Measurements from ENCODE around the gene TST. TPM values are rescaled to one million over a fixed set of nuclear protein-coding genes. Genes with fewer than 3 reads are reported as not detected.

Gene TST
- total RNA-seq, 6 experiments from 2014 or later: 18.6 to 32.8 (median 21.7) TPM

DNA sequence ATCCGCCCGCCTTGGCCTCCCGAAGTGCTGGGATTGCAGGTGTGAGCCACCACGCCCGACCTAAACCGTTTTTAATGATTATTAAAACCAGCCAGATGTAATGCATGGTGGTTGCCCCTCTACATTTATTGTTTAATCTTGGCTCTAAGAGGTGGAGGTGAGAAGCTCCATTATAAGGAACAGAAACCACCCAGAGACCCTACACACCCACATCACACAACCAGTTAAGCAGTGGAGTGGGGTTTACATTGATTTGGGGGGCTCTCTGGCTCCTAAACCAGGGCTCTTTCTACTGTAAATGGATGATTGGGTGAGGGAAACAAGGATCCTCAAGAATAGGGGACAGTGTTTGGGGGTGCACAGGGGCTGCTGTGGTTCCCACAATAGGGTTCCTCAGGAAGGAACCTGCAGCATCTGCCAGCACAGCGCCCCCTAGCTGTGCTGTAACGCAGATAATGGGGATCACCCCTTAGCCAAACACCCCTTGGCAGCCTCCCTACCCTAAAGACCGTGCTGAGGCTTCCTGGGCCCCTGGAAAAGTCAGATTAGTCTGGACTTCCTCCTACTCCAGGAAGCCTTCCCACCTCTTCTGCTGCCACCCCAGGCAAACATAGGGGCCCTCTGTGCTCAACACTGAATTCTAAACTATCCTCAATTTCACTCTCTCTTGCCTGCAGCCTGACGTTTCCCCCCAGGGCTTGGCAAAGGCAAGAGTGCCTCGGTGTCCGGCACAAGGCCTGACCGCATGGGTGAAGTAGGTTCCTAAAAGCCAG, 2.6 kb upstream of the TST start:
- no peaks in the 10 kb centered on the region for H3K9me3 Mint-ChIP-seq
- peaks cover 11% of the 10 kb centered on the region for H3K4me1 Mint-ChIP-seq (ENCODE audit: low read depth)
- peaks cover 10% of the 10 kb centered on the region; the same call in 1 of the 2 replicates for H3K36me3 Mint-ChIP-seq (ENCODE audit: low read depth)
- H3K27ac Mint-ChIP-seq: no peak overlapping the region; the same call in 1 of the 2 replicates
- TF ChIP-seq, protein P1, sequence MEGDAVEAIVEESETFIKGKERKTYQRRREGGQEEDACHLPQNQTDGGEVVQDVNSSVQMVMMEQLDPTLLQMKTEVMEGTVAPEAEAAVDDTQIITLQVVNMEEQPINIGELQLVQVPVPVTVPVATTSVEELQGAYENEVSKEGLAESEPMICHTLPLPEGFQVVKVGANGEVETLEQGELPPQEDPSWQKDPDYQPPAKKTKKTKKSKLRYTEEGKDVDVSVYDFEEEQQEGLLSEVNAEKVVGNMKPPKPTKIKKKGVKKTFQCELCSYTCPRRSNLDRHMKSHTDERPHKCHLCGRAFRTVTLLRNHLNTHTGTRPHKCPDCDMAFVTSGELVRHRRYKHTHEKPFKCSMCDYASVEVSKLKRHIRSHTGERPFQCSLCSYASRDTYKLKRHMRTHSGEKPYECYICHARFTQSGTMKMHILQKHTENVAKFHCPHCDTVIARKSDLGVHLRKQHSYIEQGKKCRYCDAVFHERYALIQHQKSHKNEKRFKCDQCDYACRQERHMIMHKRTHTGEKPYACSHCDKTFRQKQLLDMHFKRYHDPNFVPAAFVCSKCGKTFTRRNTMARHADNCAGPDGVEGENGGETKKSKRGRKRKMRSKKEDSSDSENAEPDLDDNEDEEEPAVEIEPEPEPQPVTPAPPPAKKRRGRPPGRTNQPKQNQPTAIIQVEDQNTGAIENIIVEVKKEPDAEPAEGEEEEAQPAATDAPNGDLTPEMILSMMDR (IDR thresholded peaks at IDR 0.05): peak; percentile 93
- H3K27me3 Mint-ChIP-seq (ENCODE audit: insufficient read depth): peaks cover 3% of the 10 kb centered on the region; the same call in 1 of the 2 replicates
- DNase-seq: peak; percentile 13
- 0 out of 2 replicates have a peak overlapping the region, but pooled peaks have one; percentile 17 for H3K4me3 Mint-ChIP-seq

DNA sequence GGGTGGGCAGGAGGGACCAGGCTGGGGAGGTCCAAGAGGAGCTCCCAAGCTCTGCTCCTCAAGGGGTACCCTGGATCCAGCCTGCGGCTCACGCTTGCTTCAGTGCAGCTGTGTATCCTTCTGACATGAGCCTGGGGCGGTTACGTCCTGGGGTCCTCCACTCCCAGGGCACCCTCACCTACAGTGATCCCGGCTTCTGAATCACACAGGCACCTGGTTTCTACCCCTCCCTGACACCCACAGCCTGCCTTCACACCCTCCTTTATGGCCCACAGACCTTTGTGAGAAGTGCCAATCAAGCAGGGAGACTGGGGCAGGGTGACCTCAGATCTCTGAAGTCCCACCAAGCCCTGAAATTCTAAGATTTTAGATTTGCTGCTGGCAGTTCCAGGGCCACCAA, 1.8 kb upstream of the TST start:
- Mint-ChIP-seq H3K4me3 (no peak overlapping the region; the same call in 1 of the 2 replicates), H3K36me3 (ENCODE audit: low read depth) (peaks cover 10% of the 10 kb centered on the region; the same call in 1 of the 2 replicates), H3K27me3 (ENCODE audit: insufficient read depth) (peaks cover 3% of the 10 kb centered on the region; the same call in 1 of the 2 replicates), H3K9me3 (no peaks in the 10 kb centered on the region), H3K4me1 (ENCODE audit: low read depth) (peaks cover 11% of the 10 kb centered on the region), H3K27ac (no peak overlapping the region)
- no peak for DNase-seq
- TF ChIP-seq, protein P1 (IDR thresholded peaks at IDR 0.05): no peak

DNA sequence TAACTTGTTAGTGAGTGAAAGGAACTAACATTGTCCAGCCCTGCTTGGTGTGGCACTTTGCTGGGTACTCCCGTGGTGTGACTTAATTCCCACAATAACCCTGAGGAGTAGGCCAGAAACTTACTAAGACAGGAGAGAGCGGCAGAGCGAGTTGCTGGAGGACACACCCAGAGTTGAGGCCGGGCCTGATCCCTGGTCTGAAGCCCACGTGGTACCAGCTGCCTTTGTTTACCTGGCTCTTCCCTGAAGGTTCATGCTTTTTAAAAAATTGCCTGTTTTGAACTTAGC, 889 bp upstream of the TST start:
- TF ChIP-seq, protein P1 (IDR thresholded peaks at IDR 0.05): no peak
- peak; percentile 24 for DNase-seq
- Mint-ChIP-seq H3K27ac (peak overlapping the region; percentile 79), H3K9me3 (no peaks in the 10 kb centered on the region), H3K27me3 (ENCODE audit: insufficient read depth) (peaks cover 3% of the 10 kb centered on the region; the same call in 1 of the 2 replicates), H3K36me3 (ENCODE audit: low read depth) (peaks cover 4% of the 10 kb centered on the region; the same call in 1 of the 2 replicates), H3K4me1 (ENCODE audit: low read depth) (peaks cover 11% of the 10 kb centered on the region), H3K4me3 (peak overlapping the region; percentile 93)

DNA sequence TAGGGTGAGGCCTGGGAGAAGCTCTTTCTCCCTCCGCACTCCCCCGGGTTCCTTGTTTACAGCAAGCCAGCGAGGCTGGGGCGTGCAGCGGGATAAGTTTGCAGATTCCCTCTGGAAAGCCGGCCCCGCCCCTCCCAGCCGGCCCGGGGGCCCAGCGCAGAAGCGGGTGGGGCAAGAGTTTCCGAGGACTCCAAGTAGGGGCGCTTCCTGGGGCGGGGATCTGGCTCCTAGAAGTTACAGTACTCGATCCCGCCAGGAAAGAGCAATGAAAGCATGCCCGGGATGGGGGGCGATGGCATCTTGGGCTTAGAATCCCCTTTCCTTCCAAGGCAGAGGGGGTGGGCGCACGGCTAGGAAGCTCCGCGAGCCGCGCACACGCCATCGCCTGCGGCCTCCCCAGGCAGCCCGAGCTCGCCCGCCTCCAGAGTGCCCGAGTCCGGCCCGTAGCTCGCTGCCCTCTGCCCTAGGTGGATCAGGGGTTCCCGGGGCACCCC, 385 bp downstream of the TST start:
- Mint-ChIP-seq H3K9me3 (no peaks in the 10 kb centered on the region), H3K4me1 (ENCODE audit: low read depth) (peaks cover 11% of the 10 kb centered on the region), H3K36me3 (ENCODE audit: low read depth) (no peaks in the 10 kb centered on the region), H3K27me3 (ENCODE audit: insufficient read depth) (no peaks in the 10 kb centered on the region; the same call in 1 of the 2 replicates), H3K27ac (peak overlapping the region; percentile 42; the same call in 1 of the 2 replicates), H3K4me3 (peak overlapping the region; percentile 90)
- TF ChIP-seq, protein P1 (IDR thresholded peaks at IDR 0.05): no peak
- DNase-seq: peak; percentile 8

DNA sequence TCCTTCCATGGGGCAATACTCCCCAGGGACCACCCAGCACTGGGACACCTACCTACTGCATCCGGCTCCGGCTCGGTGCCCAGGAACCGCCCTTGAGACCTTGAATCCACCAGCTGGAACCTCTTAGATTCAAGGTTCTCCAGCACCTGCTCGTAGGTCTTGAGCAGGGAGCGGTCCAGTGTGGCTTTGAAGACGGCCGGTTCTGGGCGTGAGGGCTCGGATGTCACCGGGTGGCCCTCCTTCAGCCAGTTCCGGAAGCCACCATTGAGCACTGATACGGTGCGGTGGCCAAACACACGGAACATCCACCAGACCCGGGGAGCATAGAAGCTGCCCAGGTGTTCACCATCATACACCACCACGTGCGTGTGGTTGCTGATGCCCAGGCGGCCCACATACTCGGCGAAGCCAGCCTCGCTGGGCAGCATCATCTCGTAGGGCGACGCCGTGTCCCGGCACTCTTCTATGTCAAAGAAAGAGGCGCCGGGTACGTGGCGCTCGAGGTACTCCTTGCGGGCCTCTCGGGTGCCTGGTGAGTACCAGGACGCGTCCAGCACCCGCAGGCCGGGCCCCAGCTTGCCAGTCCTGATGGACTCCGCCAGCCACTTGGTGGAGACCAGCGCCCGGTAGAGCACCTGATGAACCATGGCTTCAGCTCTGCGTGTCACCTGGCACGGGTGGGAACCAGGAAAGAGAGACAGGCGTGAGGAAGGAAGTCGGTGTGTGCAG, 997 bp downstream of the TST start:
- Mint-ChIP-seq H3K9me3 (no peaks in the 10 kb centered on the region), H3K4me1 (ENCODE audit: low read depth) (peaks cover 11% of the 10 kb centered on the region), H3K4me3 (peak overlapping the region; percentile 90), H3K27me3 (ENCODE audit: insufficient read depth) (no peaks in the 10 kb centered on the region; the same call in 1 of the 2 replicates), H3K27ac (peak overlapping the region; percentile 42; the same call in 1 of the 2 replicates), H3K36me3 (ENCODE audit: low read depth) (no peaks in the 10 kb centered on the region)
- DNase-seq: no peak
- TF ChIP-seq, protein P1 (IDR thresholded peaks at IDR 0.05): no peak
